PFSK-1 (cell line): ENCODE results near the gene TMEM158.

Experiments used
- FOXP2 ChIP-seq: optimal IDR thresholded peaks from 2 replicates; pipeline ENCODE3; 2011; ENCODE audit warnings: borderline replicate concordance, control low read depth, inconsistent platforms; ENCODE audit not compliant: insufficient read depth; ENCODE audit errors: extremely low read length, extremely low read depth
- POLR2AphosphoS5 ChIP-seq: IDR thresholded peaks from 2 replicates; pipeline ENCODE4 v1.6.1; 2012; ENCODE audit warnings: low read depth, mild to moderate bottlenecking, control low read depth, low read length, moderate library complexity
- REST ChIP-seq, 2 experiments: IDR thresholded peaks; 2 replicates each; pipeline versions ENCODE4 v1.6.1 to v1.8.0; 2011 to 2012; ENCODE audit warnings: low read depth in 2 of 2, low read length in 2 of 2, control low read depth in 1 of 2, inconsistent platforms in 1 of 2, mild to moderate bottlenecking in 1 of 2, moderate library complexity in 1 of 2; ENCODE audit not compliant: insufficient read depth in 1 of 2
- SIN3A ChIP-seq: IDR thresholded peaks from 2 replicates; pipeline ENCODE4 v1.6.1; 2012; ENCODE audit warnings: mild to moderate bottlenecking, low read length, moderate library complexity, borderline replicate concordance; ENCODE audit not compliant: insufficient read depth
- TAF1 ChIP-seq: IDR thresholded peaks from 2 replicates; pipeline ENCODE4 v1.6.1; 2012; ENCODE audit warnings: low read length, control low read depth, borderline replicate concordance; ENCODE audit not compliant: insufficient read depth

Gene TMEM158

GRCh38 chr3:45258317-45258716 lies 32.2 kb upstream of the TMEM158 start:
- TF ChIP-seq POLR2AphosphoS5 (no peak), SIN3A (no peak), REST (IDR thresholded peaks at IDR 0.05; ENCODE audit: insufficient read depth in 1 of 2, low read depth in 2 of 2, low read length in 2 of 2) (no peak), TAF1 (no peak)

GRCh38 chr3:45253316-45253715 lies 27.2 kb upstream of the TMEM158 start:
- TF ChIP-seq TAF1 (no peak), REST (IDR thresholded peaks at IDR 0.05; ENCODE audit: insufficient read depth in 1 of 2, low read depth in 2 of 2, low read length in 2 of 2) (no peak), SIN3A (no peak), FOXP2 (no peak), POLR2AphosphoS5 (no peak)

DNA sequence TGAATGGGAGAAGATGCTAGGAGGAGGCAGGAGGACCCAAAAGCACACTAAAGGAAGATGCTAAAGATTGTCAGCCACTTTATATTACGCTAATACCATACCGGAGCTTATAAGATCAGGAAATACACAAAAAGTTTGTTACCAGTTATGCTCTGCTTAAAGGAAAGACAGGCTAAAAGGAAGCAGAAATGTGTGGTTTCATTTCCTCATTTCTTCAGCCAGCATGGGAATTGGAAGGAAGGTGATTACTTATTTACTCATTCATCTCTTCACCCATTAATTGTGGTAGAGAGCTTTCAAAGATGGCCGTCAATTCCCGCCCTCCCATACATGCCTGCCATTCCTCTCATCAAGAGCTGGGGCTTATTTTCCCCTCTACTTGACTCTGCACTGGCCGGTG lies 26.7 kb upstream of the TMEM158 start:
- no peak for TF ChIP-seq TAF1

- no peak for TF ChIP-seq REST (IDR thresholded peaks at IDR 0.05; ENCODE audit: insufficient read depth in 1 of 2, low read depth in 2 of 2, low read length in 2 of 2)
- TF ChIP-seq SIN3A: no peak
- TF ChIP-seq POLR2AphosphoS5: no peak
- TF ChIP-seq FOXP2: no peak
- TF ChIP-seq TAF1: no peak
Measured at GRCh38 chr3:45249391-45249790, 23.3 kb upstream of the TMEM158 start.

DNA sequence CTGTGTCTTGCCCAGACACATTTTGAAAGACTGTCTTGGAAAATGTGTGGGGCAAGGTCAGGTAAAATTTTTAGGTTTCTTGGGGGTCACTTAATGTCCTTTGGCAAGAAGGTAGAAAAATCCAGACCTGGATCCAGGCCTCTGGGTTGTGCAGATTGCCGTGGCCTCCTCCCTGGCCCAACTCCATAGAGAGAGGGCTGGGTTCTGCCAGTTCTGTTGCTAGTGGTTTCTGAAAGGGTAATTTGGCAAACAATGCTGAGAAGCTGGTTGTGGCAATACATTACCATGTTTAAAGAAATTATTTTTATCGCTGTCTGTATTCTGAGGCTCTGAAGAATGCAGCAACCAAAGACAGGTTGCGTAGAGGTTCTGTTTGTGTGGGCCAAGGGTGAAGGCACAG lies 20.2 kb upstream of the TMEM158 start:
- no peak for TF ChIP-seq TAF1
- no peak for TF ChIP-seq SIN3A
- no peak for TF ChIP-seq POLR2AphosphoS5
- no peak for TF ChIP-seq FOXP2

DNA sequence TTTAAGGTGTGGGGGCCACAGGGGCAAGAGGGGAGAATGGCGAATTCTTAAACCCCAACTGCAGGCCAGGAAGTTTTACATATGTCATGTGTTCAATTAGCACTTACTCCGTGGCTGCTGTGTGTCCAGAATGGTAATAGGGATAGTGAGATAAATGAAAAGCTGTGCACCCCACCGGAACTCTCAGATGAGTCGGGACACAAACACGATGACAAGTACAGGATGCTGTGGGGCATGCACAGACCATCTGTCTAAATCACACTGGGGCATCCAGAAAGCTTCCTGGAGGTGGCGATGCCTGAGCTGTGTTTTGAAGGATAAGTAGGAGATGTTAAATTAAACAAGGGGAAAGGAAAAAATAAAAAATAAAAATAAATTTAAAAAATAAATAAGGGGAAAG lies 18.3 kb upstream of the TMEM158 start:
- TF ChIP-seq SIN3A (no peak), FOXP2 (no peak), POLR2AphosphoS5 (no peak), TAF1 (no peak), REST (IDR thresholded peaks at IDR 0.05; ENCODE audit: insufficient read depth in 1 of 2, low read depth in 2 of 2, low read length in 2 of 2) (no peak)
